Fibroblast of villous mesenchyme (primary cell): ENCODE results near the gene SORCS3. TPM values are rescaled to one million over a fixed set of nuclear protein-coding genes. Genes with fewer than 3 reads are reported as not detected.

Experiments used
- DNase-seq: peaks from one replicate; pipeline ENCODE4 v3.0.0-alpha.2; 2010; ENCODE audit warnings: low read depth
- H3K4me3 ChIP-seq: 2 replicates; pipeline ENCODE4 v1.5.1; 2011; ENCODE audit warnings: low read depth, mild to moderate bottlenecking, low read length
- CTCF ChIP-seq: IDR thresholded peaks from 2 replicates; pipeline ENCODE4 v1.5.1; 2012; ENCODE audit warnings: low read depth, mild to moderate bottlenecking, low read length; ENCODE audit not compliant: insufficient read depth
- total RNA-seq: library from RNA; depleted of rRNA; stranded (reverse); fragments of >200 nt; gene quantifications from 2 replicates; pipeline ENCODE4 v1.2.3, GENCODE V29; 2012

Gene SORCS3
- total RNA-seq, 1 donor, result not detected

- no peak for TF ChIP-seq CTCF
- DNase-seq, result no peak
- H3K4me3 ChIP-seq, result no peak overlapping the region
Observed at GRCh38 chr10:104941662-104942061, 300.6 kb downstream of the SORCS3 start.

GRCh38 chr10:104947314-104947713 is 306.2 kb downstream of the SORCS3 start:
- DNase-seq, result no peak
- TF ChIP-seq CTCF, result no peak
- H3K4me3 ChIP-seq, result no peak overlapping the region

- TF ChIP-seq CTCF, result no peak
Observed at GRCh38 chr10:104957178-104957841, 316.2 kb downstream of the SORCS3 start.

GRCh38 chr10:104966563-104967297 is 325.6 kb downstream of the SORCS3 start:
- DNase-seq, result no peak
- H3K4me3 ChIP-seq, result no peak overlapping the region
- TF ChIP-seq CTCF, result no peak

More at GRCh38 chr10:104957178-104957841, 316.2 kb downstream of the SORCS3 start:
- no peak overlapping the region for H3K4me3 ChIP-seq
- no peak for DNase-seq

GRCh38 chr10:104980368-104980767 is 339.3 kb downstream of the SORCS3 start:
- no peak overlapping the region for H3K4me3 ChIP-seq
- TF ChIP-seq CTCF, result no peak
- DNase-seq, result no peak

- no peak for TF ChIP-seq CTCF
- H3K4me3 ChIP-seq, result no peak overlapping the region
- no peak for DNase-seq
Observed at GRCh38 chr10:104981995-104982394, 340.9 kb downstream of the SORCS3 start.
